Right ventricle myocardium superior (tissue), 1 donor: ENCODE measurements around the gene GOLGA3. TPM values are rescaled to one million over a fixed set of nuclear protein-coding genes. Genes with fewer than 3 reads are reported as not detected.
"Not testable (repeated sequence)": the region's sequence is repeated elsewhere in the genome, so short reads cannot be mapped to it uniquely, and the experiment has no call there.

Source experiments
- ATAC-seq: fragments of 200-7000 bp; cut with Tn5 transposase; one replicate; pipeline ENCODE4 v1.9.1; 2020; ENCODE audit warnings: mild to moderate bottlenecking; ENCODE audit not compliant: poor library complexity
- DNase-seq: peaks from one replicate; pipeline ENCODE4 v3.0.0-alpha.2; 2020
- intact Hi-C: fragments of 100-400 bp; cut with DNase I; formaldehyde crosslinking; loops from one replicate; pipeline ENCODE4 v1.11.2; 2022
- long read RNA-seq: library from polyadenylated mRNA; unstranded; transcript quantifications from one replicate; pipeline ENCODE4 v2.0.0, GENCODE V29; 2021
- total RNA-seq: library from RNA; stranded (reverse); fragmentation: NEBNext Ultra II Directional; extraction: Animal tissue kit (Norgen Biotek cat#: 25700); gene quantifications from one replicate; pipeline ENCODE4 v1.2.1, GENCODE V29; 2021
- donor health status: DM: no; HTN: yes; CAD: no; lungs with severe emphysema.

GOLGA3 gene, protein sequence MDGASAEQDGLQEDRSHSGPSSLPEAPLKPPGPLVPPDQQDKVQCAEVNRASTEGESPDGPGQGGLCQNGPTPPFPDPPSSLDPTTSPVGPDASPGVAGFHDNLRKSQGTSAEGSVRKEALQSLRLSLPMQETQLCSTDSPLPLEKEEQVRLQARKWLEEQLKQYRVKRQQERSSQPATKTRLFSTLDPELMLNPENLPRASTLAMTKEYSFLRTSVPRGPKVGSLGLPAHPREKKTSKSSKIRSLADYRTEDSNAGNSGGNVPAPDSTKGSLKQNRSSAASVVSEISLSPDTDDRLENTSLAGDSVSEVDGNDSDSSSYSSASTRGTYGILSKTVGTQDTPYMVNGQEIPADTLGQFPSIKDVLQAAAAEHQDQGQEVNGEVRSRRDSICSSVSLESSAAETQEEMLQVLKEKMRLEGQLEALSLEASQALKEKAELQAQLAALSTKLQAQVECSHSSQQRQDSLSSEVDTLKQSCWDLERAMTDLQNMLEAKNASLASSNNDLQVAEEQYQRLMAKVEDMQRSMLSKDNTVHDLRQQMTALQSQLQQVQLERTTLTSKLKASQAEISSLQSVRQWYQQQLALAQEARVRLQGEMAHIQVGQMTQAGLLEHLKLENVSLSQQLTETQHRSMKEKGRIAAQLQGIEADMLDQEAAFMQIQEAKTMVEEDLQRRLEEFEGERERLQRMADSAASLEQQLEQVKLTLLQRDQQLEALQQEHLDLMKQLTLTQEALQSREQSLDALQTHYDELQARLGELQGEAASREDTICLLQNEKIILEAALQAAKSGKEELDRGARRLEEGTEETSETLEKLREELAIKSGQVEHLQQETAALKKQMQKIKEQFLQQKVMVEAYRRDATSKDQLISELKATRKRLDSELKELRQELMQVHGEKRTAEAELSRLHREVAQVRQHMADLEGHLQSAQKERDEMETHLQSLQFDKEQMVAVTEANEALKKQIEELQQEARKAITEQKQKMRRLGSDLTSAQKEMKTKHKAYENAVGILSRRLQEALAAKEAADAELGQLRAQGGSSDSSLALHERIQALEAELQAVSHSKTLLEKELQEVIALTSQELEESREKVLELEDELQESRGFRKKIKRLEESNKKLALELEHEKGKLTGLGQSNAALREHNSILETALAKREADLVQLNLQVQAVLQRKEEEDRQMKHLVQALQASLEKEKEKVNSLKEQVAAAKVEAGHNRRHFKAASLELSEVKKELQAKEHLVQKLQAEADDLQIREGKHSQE (N-terminal part only)
- total RNA-seq: 24.8 TPM
- long read RNA-seq, partial matches to known transcripts: 9 of 18 reads
- long read RNA-seq, other reads (novel, unspliced or antisense): 9 of 18 reads

DNA sequence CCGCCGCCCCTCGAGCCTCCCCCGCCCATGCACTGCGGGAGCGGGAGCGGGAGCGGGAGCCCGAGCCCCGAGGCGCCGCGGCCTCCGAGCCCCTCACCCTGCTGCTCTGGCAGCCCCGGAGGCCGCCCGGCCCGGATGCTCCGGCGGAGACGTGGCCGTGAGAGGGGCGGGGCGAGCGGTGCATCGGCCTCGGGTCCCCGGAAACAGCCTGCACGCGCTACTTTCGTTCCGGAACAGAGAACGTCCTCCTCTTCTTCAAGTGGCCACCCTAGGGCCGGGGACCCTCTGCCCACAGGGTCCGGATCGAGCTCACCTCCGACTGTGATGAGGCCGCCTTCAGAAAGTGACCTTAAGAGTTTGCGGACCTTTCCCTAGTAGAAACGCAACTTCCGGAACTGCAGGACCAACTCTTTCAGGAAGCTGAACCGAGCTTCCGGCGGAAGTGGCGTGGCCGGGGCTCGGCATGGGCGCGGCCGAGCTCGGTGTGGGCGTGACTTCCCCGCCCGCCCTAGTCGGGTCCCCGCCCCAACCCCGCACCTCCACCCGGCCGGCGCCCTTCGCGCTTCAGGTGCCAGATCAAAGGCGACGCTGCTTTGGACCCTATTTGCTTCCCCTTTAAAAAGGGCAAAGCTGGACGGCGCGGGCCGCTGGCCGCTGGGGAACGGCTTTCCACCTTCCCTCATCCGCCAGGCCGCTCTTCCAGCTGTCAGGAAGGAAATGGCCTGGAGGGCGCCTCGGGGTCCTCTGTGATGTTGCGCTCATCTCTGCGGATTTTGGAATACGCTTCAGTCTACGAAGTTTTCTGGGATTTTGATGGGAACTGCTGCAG lies at the start of gene GOLGA3:
GOLGA3 (minus strand) TSS at position 164 of the 829 bp plus-strand sequence. CDS start 6,741 bp downstream, outside the sequence.
- ATAC-seq: peak; percentile 99
- intact Hi-C loops: no loop called here
- peak; percentile 97 for DNase-seq

DNA sequence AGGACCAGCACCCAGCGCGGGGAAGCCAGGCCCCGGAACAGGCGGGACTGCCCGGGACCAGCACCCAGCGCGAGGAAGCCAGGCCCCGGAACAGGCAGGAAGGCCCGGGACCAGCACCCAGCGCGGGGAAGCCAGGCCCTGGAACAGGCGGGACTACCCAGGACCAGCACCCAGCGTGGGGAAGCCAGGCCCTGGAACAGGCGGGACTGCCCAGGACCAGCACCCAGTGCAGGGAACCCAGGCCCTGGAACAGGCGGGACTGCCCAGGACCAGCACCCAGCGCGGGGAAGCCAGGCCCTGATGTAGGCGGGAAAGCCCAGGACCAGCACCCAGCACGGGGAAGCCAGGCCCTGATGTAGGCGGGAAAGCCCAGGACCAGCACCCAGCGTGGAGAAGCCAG lies 46.0 kb upstream of the GOLGA3 start:
- intact Hi-C loops, DNase-seq, ATAC-seq: not testable (repeated sequence)

DNA sequence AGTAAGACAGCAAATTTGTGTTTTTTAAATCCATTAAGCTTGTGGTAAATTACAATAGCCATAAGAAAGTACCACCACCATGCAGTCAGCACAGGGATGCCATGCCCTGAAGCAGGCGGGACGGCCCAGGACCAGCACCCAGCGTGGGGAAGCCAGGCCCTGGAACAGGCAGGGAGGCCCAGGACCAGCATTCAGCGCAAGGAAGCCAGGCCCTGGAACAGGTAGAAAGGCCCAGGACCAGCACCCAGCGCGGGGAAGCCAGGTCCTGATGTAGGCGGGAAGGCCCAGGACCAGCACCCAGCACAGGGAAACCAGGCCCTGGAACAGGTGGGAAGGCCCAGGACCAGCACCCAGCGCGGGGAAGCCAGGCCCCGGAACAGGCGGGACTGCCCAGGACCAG lies 45.5 kb upstream of the GOLGA3 start:
- ATAC-seq (no peak), DNase-seq (no peak)
- intact Hi-C loops: no loop called here

DNA sequence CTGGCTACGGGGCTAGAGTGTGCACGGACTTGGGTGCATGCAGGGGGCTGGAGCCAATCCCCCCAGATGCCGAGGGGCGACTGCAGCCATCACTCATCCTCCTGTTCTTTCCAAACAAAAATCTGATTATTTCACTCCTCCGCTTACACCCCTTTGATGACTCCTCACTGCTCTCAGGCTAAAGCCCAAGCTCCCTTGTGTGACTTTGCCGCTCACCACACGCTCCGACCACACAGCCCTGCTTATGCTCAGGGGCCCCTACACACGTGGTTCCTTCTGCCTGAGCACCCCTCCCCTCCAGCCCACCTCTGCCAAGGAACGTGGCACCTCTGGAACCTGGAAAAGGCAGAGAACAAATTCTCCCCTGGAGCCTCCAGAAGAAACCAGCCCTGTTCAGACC lies 45.1 kb upstream of the GOLGA3 start:
- ATAC-seq: no peak
- intact Hi-C loops: no loop called here
- DNase-seq: no peak

DNA sequence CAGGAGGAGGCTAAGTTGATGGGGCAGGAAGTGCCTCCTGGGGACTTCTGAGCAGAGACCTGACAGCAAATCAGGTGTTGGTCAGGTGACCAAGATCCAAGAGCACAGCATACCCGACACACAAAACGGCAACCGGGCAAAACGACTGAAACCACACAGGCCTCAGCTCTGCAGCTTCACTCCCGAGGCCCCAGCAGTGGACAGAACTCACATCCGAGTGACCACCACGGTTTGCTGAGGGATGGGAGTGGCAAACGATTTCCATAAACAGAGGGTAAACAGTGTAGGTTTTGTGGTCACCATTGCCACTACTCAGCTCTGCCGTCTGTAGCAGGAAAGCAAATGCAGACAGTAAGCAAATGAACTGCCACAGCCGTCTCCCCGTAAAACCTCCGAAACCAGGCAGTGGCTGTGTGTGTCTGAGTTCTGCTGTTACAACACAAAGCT lies 44.3 kb upstream of the GOLGA3 start:
- intact Hi-C loops: no loop called here
- no peak for ATAC-seq
- DNase-seq: no peak

DNA sequence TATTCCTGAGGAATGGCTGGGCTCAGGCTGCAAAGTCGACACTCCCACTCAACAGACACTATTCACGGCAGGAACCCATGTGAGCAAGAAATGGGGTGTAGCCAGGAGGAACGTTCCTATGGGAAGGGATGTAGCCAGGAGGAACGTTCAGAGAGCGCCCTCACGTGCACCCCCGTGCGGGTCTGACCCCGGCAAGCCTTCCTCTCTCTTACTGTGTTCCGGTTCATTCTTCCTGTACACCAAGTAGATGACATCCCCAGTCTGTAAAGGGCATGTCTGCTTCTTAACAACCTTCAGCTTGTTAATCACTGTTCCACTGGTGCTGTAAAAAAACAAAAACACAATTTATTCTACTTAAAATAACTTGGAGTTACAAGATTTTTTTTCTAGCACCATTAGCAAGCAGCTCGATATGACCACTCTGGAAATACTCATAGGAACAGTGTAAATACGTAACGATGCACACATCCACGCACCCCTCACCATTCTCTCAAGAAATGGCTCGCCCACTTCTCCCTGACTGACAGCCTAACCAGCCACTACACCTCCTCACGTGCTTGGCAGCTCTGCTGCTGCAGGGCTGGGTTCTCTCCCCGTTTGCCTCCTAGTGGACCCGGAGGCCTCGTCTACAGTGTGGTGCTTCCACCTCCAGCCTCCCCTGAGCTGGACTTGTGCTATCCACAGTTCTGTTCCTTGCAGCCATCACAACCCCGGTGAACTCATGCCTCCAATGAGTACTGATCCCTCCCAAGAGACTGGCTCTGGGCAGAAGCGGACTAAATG lies 43.6 kb upstream of the GOLGA3 start:
- intact Hi-C loops: no loop called here
- no peak for DNase-seq
- no peak for ATAC-seq

DNA sequence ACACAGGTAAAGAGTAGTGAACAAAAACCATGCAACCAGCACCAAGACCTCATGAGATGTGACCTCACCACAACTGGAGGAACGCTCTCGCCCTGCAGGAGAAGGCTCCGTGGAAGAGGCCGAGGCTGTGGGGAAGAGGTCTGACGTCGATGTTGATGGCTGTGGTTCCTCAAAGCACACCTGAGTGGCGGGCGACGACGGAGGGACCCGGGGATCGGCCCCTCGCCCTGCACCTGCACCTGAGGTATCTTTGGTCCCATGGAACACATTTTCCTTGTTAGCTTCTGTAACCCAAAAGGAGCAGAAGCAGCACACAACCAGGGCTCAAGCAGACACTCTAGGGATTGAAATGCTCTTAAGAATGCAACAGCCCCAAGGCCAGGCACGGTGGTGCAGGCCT lies 40.9 kb upstream of the GOLGA3 start:
- intact Hi-C loops: no loop called here
- DNase-seq: no peak

DNA sequence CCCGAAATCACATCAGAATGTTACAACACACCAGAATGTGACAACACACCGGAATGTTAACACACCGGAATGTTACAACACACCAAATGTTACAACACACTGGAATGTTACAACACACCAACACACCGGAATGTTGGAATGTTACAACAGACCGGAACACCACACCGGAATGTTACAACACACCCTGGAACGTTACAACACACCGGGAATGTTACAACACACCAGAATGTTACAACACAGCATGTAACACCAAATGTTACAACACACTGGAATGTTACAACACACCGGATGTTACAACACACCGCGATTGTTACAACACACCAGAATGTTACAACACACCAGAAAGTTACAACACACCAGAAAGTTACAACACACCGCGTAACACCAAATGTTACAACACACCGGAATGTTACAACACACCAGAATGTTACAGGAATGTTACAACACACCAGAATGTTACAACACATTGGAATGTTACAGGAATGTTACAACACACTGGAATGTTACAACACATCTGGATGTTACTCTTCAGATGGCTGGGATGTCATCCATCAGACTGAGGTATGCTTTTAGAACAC lies 37.7 kb upstream of the GOLGA3 start:
- intact Hi-C loops: no loop called here
- DNase-seq (no peak), ATAC-seq (no peak)

More for the DNA sequence above, 40.9 kb upstream of the GOLGA3 start:
- no peak for ATAC-seq

DNA sequence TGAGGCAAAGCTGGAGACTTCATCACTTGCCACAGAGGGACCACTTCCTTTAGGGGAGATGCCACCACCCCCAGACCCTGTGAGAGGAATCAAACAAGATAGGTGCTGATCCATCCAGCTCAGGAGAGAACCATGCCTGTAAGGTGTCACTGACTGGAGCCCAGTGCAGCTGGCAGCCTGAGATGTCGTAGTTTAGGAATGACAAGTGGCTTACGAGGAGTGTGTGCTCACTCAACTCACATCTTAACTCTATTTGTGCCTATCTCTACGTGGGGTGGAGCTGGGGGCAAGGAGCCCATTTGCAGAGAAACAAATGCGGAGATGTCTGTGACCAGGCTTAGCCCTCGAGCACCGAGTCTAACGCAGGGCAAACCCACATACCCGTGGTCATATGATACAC lies 32.9 kb upstream of the GOLGA3 start:
- intact Hi-C loops: no loop called here
- ATAC-seq: no peak
- no peak for DNase-seq

DNA sequence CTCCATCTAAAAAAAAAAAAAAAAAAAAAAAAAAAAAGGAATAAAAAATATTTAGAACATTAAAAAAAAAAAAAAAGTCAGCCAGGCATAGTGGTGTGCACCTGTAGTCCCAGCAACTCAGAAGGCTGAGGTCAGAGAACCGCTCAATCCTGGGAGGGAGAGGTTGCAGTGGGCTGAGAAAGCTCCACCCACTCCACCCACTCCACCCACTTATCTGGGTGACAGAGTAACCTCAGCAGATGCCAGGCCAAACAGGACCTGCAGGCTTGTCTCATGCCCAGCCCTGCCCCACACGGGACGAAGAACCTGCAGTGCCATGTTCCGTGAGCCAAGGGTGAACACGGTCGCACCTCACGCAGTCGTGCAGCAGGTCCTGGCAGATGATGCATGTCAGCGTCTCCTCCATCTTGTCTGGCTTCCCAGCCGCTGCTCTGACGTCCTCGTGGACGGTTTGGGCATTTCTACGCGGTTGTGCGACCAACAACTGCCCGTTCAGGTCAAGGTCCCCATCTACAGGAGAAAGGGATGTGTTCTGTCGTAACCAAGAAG lies 30.1 kb upstream of the GOLGA3 start:
- DNase-seq (no peak), ATAC-seq (peak; percentile 22)
- intact Hi-C loops: no loop called here

DNA sequence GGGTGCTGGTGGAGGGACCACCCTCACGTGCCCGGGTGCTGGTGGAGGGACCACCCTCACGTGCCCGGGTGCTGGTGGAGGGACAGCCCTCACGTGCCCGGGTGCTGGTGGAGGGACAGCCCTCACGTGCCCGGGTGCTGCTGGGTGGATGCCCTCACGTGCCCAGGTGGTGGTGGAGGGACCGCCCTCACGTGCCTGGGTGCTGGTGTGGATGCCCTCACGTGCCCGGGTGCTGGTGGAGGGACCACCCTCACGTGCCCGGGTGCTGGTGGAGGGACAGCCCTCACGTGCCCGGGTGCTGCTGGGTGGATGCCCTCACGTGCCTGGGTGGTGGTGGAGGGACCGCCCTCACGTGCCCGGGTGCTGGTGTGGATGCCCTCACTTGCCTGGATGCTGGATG lies 28.4 kb upstream of the GOLGA3 start:
- intact Hi-C loops, ATAC-seq: not testable (repeated sequence)
- DNase-seq: peak; percentile 8

DNA sequence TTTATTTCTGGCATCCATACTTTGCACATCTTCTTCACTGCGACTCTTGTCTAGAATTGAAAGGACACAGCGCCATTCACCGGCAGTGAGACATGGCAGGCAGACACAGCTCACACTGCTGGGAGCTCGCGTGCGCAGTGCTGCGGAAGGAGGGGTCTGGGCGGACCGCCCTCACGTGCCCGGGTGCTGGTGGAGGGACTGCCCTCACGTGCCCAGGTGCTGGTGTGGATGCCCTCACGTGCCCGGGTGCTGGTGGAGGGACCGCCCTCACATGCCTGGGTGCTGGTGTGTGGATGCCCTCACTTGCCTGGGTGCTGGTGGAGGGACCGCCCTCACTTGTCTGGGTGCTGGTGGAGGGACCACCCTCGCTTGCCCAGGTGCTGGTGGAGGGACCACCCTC lies 27.9 kb upstream of the GOLGA3 start:
- intact Hi-C loops: no loop called here
- ATAC-seq (no peak), DNase-seq (no peak)

DNA sequence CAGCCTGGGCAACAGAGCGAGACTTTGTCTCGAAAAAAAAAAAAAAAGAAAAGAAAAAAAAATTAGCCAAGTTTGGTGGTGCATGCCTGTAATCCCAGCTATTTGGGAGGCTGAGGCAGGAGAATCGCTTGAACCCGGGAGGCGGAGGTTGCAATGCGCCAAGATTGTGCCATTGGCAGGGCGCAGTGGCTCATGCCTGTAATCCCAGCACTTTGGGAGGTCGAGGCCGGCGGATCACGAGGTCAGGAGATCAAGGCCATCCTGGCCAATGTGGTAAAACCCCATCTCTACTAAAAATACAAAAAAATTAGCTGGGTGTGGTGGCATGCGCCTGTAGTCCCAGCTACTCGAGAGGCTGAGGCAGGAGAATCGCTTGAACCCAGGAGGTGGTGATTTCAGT lies 26.5 kb upstream of the GOLGA3 start:
- ATAC-seq, intact Hi-C loops, DNase-seq: not testable (repeated sequence)

DNA sequence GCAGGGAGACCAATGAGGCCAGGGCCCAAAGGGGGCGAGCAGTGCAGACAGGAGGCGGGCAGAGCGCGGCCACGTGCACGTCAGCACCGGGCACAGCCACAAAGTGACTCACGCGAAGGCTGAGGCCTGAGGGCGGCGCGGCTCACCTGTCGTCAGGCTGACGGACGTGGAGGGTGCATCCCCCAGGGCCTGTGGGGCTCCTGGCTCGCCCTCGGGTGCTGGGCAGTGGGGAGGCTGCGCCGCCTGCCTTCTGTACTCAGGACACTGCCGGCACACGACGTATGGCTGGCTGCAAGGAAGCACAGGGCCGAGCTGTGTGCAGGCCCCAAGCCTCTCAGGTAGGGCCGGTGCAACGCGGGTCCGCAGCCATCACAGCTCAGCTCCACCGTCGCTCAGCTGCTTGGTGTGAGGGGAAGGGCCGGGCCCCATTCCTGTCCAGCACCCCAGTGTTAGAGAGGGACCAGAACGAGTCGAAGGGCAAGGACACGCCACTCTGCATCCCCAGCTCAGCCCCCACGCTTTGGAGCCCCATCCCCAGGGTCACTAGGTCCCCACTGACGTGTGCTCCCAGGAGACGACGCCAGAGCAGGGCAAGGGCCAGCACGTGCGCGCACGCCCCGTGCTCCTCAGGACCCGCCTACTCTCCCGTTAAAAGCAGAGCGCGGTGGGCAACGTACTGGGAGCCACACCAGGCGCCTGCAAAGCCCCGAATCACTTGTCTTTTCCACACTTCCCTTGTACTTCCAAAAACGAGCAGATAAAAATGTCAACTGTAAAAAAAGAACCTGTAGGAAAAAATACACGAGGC lies 24.8 kb upstream of the GOLGA3 start:
- intact Hi-C loops: no loop called here
- no peak for ATAC-seq
- DNase-seq: no peak

DNA sequence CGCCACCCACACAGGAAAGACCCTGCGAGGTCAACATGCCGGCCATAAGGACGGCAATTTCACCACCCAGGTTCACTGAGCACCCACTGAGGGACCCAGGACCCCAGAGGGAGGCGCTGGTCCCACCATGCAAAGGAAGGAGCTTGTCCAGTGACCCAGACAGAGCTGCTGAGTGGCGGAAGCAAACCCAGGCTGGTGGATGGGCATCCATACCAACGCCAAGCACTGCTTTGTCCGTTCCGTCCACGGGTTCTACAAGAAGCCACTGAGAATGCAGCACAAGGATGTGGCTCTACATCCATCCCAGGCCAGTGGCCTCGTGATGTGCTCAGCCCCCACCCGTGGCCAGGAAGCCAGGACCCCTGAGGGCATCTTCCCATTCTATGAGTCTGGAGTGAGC lies 23.8 kb upstream of the GOLGA3 start:
- intact Hi-C loops: no loop called here
- DNase-seq: no peak
- no peak for ATAC-seq

DNA sequence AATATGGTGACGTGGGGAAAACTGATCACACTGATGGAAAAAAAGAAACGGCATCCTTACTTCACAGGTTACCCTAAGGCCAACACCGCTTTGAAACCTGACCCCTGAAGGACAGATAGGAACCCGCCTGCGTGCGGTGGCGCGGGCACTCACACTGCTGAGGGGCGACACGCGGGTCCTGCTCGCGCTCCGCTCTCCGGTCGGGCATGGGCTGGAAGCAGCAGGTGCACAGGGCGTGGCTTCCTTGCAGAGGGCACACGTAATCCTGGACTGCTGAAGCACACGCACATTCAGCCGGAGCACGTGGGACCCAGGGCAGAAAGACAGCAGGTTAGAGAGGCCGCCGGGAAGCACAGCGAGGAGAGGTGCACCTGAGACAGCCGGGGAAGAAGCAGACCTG lies 22.8 kb upstream of the GOLGA3 start:
- DNase-seq (no peak), ATAC-seq (no peak)
- intact Hi-C loops: no loop called here
